ENCODE data around the gene TMEM181. TPM values are rescaled to one million over a fixed set of nuclear protein-coding genes. Genes with fewer than 3 reads are reported as not detected.

TMEM181 gene
- total RNA-seq, 8 experiments from 2014 or later, result 14.4 to 43.9 (median 25.9) TPM

GRCh38 chr6:158568549-158568948 is 8.7 kb downstream of the TMEM181 start:
- no peak overlapping the region for H3K27ac ChIP-seq
- H3K4me1 ChIP-seq (replicated peaks in 1 of 2), result no peaks in the 10 kb centered on the region
- H3K4me3 ChIP-seq, result no peak overlapping the region
- no peak for ATAC-seq (replicated peaks in 6 of 8)
- 60 to 100% (median 70%) methylated on average over 1 to 4 of the region's 5 CpGs; no CpG with 5 or more reads in 3 of the 10 experiments for WGBS, 10 experiments
- in situ Hi-C loops (cut with MboI; ENCODE audit: low pct_unique_long_range_greater_than_20kb in 2 of 9, low sequenced_read_pairs in 9 of 9, unreplicated experiment in 9 of 9), result no loop called here

GRCh38 chr6:158569036-158569435 is 9.1 kb downstream of the TMEM181 start:
- Histone ChIP-seq H3K4me3 (no peak overlapping the region), H3K27ac (no peak overlapping the region), H3K4me1 (replicated peaks in 1 of 2) (no peaks in the 10 kb centered on the region)
- WGBS, 10 experiments, result 57 to 100% (median 80%) methylated on average over 1 to 8 of the region's 9 CpGs; no CpG with 5 or more reads in 5 of the 10 experiments
- in situ Hi-C loops (cut with MboI; ENCODE audit: low pct_unique_long_range_greater_than_20kb in 2 of 9, low sequenced_read_pairs in 9 of 9, unreplicated experiment in 9 of 9), result no loop called here
- ATAC-seq (replicated peaks in 6 of 8), result no peak

GRCh38 chr6:158570681-158570962 is 10.7 kb downstream of the TMEM181 start:
- Histone ChIP-seq H3K4me3 (no peak overlapping the region), H3K27ac (no peak overlapping the region), H3K4me1 (replicated peaks in 1 of 2) (no peaks in the 10 kb centered on the region)
- ATAC-seq (replicated peaks in 6 of 8), result no peak
- WGBS, 10 experiments, result 92 to 100% (median 97%) methylated on average over 1 to 3 of the region's 3 CpGs; no CpG with 5 or more reads in 4 of the 10 experiments
- in situ Hi-C loops (cut with MboI; ENCODE audit: low pct_unique_long_range_greater_than_20kb in 2 of 9, low sequenced_read_pairs in 9 of 9, unreplicated experiment in 9 of 9), result no loop called here

- in situ Hi-C loops (cut with MboI; ENCODE audit: low pct_unique_long_range_greater_than_20kb in 2 of 9, low sequenced_read_pairs in 9 of 9, unreplicated experiment in 9 of 9), result no loop called here
- 60 to 100% (median 98%) methylated on average over 1 to 17 of the region's 26 CpGs; no CpG with 5 or more reads in 7 of the 10 experiments for WGBS, 10 experiments
- ATAC-seq (replicated peaks in 6 of 8), result no peak
- Histone ChIP-seq H3K4me1 (replicated peaks in 1 of 2) (no peaks in the 10 kb centered on the region), H3K4me3 (no peak overlapping the region), H3K27ac (no peak overlapping the region)
Measured at GRCh38 chr6:158571826-158572652, 12.1 kb downstream of the TMEM181 start.

GRCh38 chr6:158572653-158573541 is 13.0 kb downstream of the TMEM181 start:
- 84 to 100% (median 100%) methylated on average over 1 to 10 of the region's 28 CpGs; no CpG with 5 or more reads in 5 of the 10 experiments for WGBS, 10 experiments
- ATAC-seq (replicated peaks in 6 of 8), result no peak
- in situ Hi-C loops (cut with MboI; ENCODE audit: low pct_unique_long_range_greater_than_20kb in 2 of 9, low sequenced_read_pairs in 9 of 9, unreplicated experiment in 9 of 9), result no loop called here
- H3K27ac ChIP-seq, result no peak overlapping the region
- no peaks in the 10 kb centered on the region for H3K4me1 ChIP-seq (replicated peaks in 1 of 2)
- no peak overlapping the region for H3K4me3 ChIP-seq

GRCh38 chr6:158573542-158573931 is 13.6 kb downstream of the TMEM181 start:
- Histone ChIP-seq H3K4me3 (no peak overlapping the region), H3K4me1 (replicated peaks in 1 of 2) (no peaks in the 10 kb centered on the region), H3K27ac (no peak overlapping the region)
- WGBS, 10 experiments, result 80 to 100% (median 100%) methylated on average over 1 to 5 of the region's 10 CpGs; no CpG with 5 or more reads in 5 of the 10 experiments
- no peak for ATAC-seq (replicated peaks in 6 of 8)
- in situ Hi-C loops (cut with MboI; ENCODE audit: low pct_unique_long_range_greater_than_20kb in 2 of 9, low sequenced_read_pairs in 9 of 9, unreplicated experiment in 9 of 9), result no loop called here

- in situ Hi-C loops (cut with MboI; ENCODE audit: low pct_unique_long_range_greater_than_20kb in 2 of 9, low sequenced_read_pairs in 9 of 9, unreplicated experiment in 9 of 9), result no loop called here
Measured at GRCh38 chr6:158574800-158575199, 14.9 kb downstream of the TMEM181 start.

GRCh38 chr6:158575550-158575949 is 15.7 kb downstream of the TMEM181 start:
- no peak for ATAC-seq (replicated peaks in 6 of 8)
- in situ Hi-C loops (cut with MboI; ENCODE audit: low pct_unique_long_range_greater_than_20kb in 2 of 9, low sequenced_read_pairs in 9 of 9, unreplicated experiment in 9 of 9), result no loop called here
- H3K4me1 ChIP-seq (replicated peaks in 1 of 2), result no peaks in the 10 kb centered on the region
- no peak overlapping the region for H3K27ac ChIP-seq
- WGBS, 10 experiments, result 80 to 100% (median 96%) methylated on average over 1 to 4 of the region's 4 CpGs
- no peak overlapping the region for H3K4me3 ChIP-seq

More at GRCh38 chr6:158574800-158575199, 14.9 kb downstream of the TMEM181 start:
- Histone ChIP-seq H3K27ac (no peak overlapping the region), H3K4me1 (replicated peaks in 1 of 2) (no peaks in the 10 kb centered on the region), H3K4me3 (no peak overlapping the region)
- no peak for ATAC-seq (replicated peaks in 6 of 8)
- WGBS, 10 experiments, result 57 to 86% (median 65%) methylated on average over 1 to 3 of the region's 3 CpGs; no CpG with 5 or more reads in 4 of the 10 experiments

- no peak overlapping the region for H3K27ac ChIP-seq
Measured at GRCh38 chr6:158584236-158584651, 24.4 kb downstream of the TMEM181 start.

GRCh38 chr6:158586652-158587051 is 26.8 kb downstream of the TMEM181 start:
- 100% methylated on average over 1 of the region's 8 CpGs; no CpG with 5 or more reads in 8 of the 10 experiments for WGBS, 10 experiments
- Histone ChIP-seq H3K4me1 (replicated peaks in 1 of 2) (no peaks in the 10 kb centered on the region), H3K4me3 (no peak overlapping the region), H3K27ac (no peak overlapping the region)
- in situ Hi-C loops (cut with MboI; ENCODE audit: low pct_unique_long_range_greater_than_20kb in 2 of 9, low sequenced_read_pairs in 9 of 9, unreplicated experiment in 9 of 9), result no loop called here
- ATAC-seq (replicated peaks in 6 of 8), result no peak

More at GRCh38 chr6:158584236-158584651, 24.4 kb downstream of the TMEM181 start:
- no peak for ATAC-seq (replicated peaks in 6 of 8)
- in situ Hi-C loops (cut with MboI; ENCODE audit: low pct_unique_long_range_greater_than_20kb in 2 of 9, low sequenced_read_pairs in 9 of 9, unreplicated experiment in 9 of 9), result no loop called here
- WGBS, 10 experiments, result 78 to 100% (median 93%) methylated on average over 2 to 7 of the region's 8 CpGs; no CpG with 5 or more reads in 1 of the 10 experiments
- Histone ChIP-seq H3K4me1 (replicated peaks in 1 of 2) (no peaks in the 10 kb centered on the region), H3K4me3 (no peak overlapping the region)

- 73 to 100% (median 90%) methylated on average over 2 to 8 of the region's 8 CpGs; no CpG with 5 or more reads in 1 of the 10 experiments for WGBS, 10 experiments
- ATAC-seq (replicated peaks in 6 of 8), result no peak
- in situ Hi-C loops (cut with MboI; ENCODE audit: low pct_unique_long_range_greater_than_20kb in 2 of 9, low sequenced_read_pairs in 9 of 9, unreplicated experiment in 9 of 9), result no loop called here
- no peaks in the 10 kb centered on the region for H3K4me1 ChIP-seq (replicated peaks in 1 of 2)
- H3K27ac ChIP-seq, result no peak overlapping the region
- no peak overlapping the region for H3K4me3 ChIP-seq
Measured at GRCh38 chr6:158589366-158589765, 29.5 kb downstream of the TMEM181 start.

GRCh38 chr6:158591134-158591809 is 31.4 kb downstream of the TMEM181 start:
- in situ Hi-C loops (cut with MboI; ENCODE audit: low pct_unique_long_range_greater_than_20kb in 2 of 9, low sequenced_read_pairs in 9 of 9, unreplicated experiment in 9 of 9), result no loop called here
- ATAC-seq (replicated peaks in 6 of 8), result peak in 2 of 8 experiments; percentile 21 to 33
- H3K27ac ChIP-seq, result peak overlapping the region in 1 of 2 donors; percentile 39
- H3K4me3 ChIP-seq, result no peak overlapping the region
- 40 to 100% (median 86%) methylated on average over 1 to 4 of the region's 7 CpGs; no CpG with 5 or more reads in 4 of the 10 experiments for WGBS, 10 experiments
- no peaks in the 10 kb centered on the region for H3K4me1 ChIP-seq (replicated peaks in 1 of 2)
